Measurements from ENCODE around the gene SLC25A39.
"Not testable (repeated sequence)": the region's sequence is repeated elsewhere in the genome, so short reads cannot be mapped to it uniquely, and the experiment has no call there.

The SLC25A39 gene

GRCh38 chr17:44344939-44345453, 20.4 kb upstream of the SLC25A39 start, which contains the start of gene GRN:
Gene GRN, plus strand, starts transcription at chr17:44345302. Its CDS starts 3,863 bp downstream, at chr17:44349165.
- in situ Hi-C loops (cut with HindIII; ENCODE audit: low sequenced_read_pairs) = no loop called here
- TF ChIP-seq CTCF (IDR thresholded peaks at IDR 0.05; ENCODE audit: low read depth, low read length) = no peak
- peak; percentile 99 for DNase-seq (ENCODE audit: low read depth, low spot score)
- H3K4me3 ChIP-seq (ENCODE audit: low read depth, low read length) = peak within 1 kb of the TSS; percentile 95

- DNase-seq (ENCODE audit: low read depth, low spot score) = no peak
- TF ChIP-seq CTCF (IDR thresholded peaks at IDR 0.05; ENCODE audit: low read depth, low read length) = no peak
- H3K4me3 ChIP-seq (ENCODE audit: low read depth, low read length) = no peak overlapping the region
- in situ Hi-C loops (cut with HindIII; ENCODE audit: low sequenced_read_pairs) = no loop called here
Measured at GRCh38 chr17:44343510-44344209, 19.0 kb upstream of the SLC25A39 start.

- H3K4me3 ChIP-seq (ENCODE audit: low read depth, low read length); in situ Hi-C loops (cut with HindIII; ENCODE audit: low sequenced_read_pairs): not testable (repeated sequence)
Measured at GRCh38 chr17:44340553-44340952, 15.9 kb upstream of the SLC25A39 start.

GRCh38 chr17:44338702-44339101, 14.1 kb upstream of the SLC25A39 start:
- in situ Hi-C loops (cut with HindIII; ENCODE audit: low sequenced_read_pairs) = no loop called here
- no peak for DNase-seq (ENCODE audit: low read depth, low spot score)
- H3K4me3 ChIP-seq (ENCODE audit: low read depth, low read length) = no peak overlapping the region
- TF ChIP-seq CTCF (IDR thresholded peaks at IDR 0.05; ENCODE audit: low read depth, low read length) = no peak

More at GRCh38 chr17:44340553-44340952, 15.9 kb upstream of the SLC25A39 start:
- not testable (repeated sequence) for DNase-seq (ENCODE audit: low read depth, low spot score)

- in situ Hi-C loops (cut with HindIII; ENCODE audit: low sequenced_read_pairs) = no loop called here
- no peak overlapping the region for H3K4me3 ChIP-seq (ENCODE audit: low read depth, low read length)
- DNase-seq (ENCODE audit: low read depth, low spot score) = no peak
- no peak for TF ChIP-seq CTCF (IDR thresholded peaks at IDR 0.05; ENCODE audit: low read depth, low read length)
Measured at GRCh38 chr17:44335968-44336367, 11.3 kb upstream of the SLC25A39 start.

- in situ Hi-C loops (cut with HindIII; ENCODE audit: low sequenced_read_pairs) = no loop called here
Measured at GRCh38 chr17:44335564-44335963, 10.9 kb upstream of the SLC25A39 start.

More at GRCh38 chr17:44335564-44335963, 10.9 kb upstream of the SLC25A39 start:
- no peak for DNase-seq (ENCODE audit: low read depth, low spot score)
- no peak overlapping the region for H3K4me3 ChIP-seq (ENCODE audit: low read depth, low read length)
- no peak for TF ChIP-seq CTCF (IDR thresholded peaks at IDR 0.05; ENCODE audit: low read depth, low read length)

Data from astrocyte of the spinal cord (primary cell).